Fibroblast of mammary gland (primary cell): ENCODE measurements around the gene DYRK4.

ENCODE experiments used
- DNase-seq: peaks from one replicate; pipeline ENCODE4 v3.0.0-alpha.2; 2010; ENCODE audit warnings: low read depth
- H3K4me3 ChIP-seq: 2 replicates; pipeline ENCODE4 v1.5.1; 2011; ENCODE audit warnings: low read depth, mild to moderate bottlenecking, low read length, moderate library complexity; ENCODE audit not compliant: control insufficient read depth
- CTCF ChIP-seq: conservative IDR thresholded peaks from 2 replicates; pipeline ENCODE4 v1.5.1; 2011; ENCODE audit warnings: low read depth, low read length, inconsistent platforms; ENCODE audit not compliant: control insufficient read depth, insufficient read depth

The DYRK4 gene

GRCh38 chr12:4563336-4563735, 1.3 kb downstream of the DYRK4 start:
- no peak for DNase-seq
- no peak overlapping the region for H3K4me3 ChIP-seq
- TF ChIP-seq CTCF = no peak

- no peak for DNase-seq
- no peak for TF ChIP-seq CTCF
- no peak overlapping the region for H3K4me3 ChIP-seq
Observed at GRCh38 chr12:4564818-4565217, 2.8 kb downstream of the DYRK4 start.

GRCh38 chr12:4566474-4566873, 4.5 kb downstream of the DYRK4 start:
- no peak for TF ChIP-seq CTCF
- DNase-seq = no peak
- no peak overlapping the region for H3K4me3 ChIP-seq

GRCh38 chr12:4567073-4567881, 5.3 kb downstream of the DYRK4 start:
- no peak overlapping the region for H3K4me3 ChIP-seq
- no peak for DNase-seq
- TF ChIP-seq CTCF = no peak

- no peak for TF ChIP-seq CTCF
- H3K4me3 ChIP-seq = no peak overlapping the region
- DNase-seq = no peak
Observed at GRCh38 chr12:4569261-4569660, 7.3 kb downstream of the DYRK4 start.

- no peak for DNase-seq
- TF ChIP-seq CTCF = no peak
- H3K4me3 ChIP-seq = no peak overlapping the region
Observed at GRCh38 chr12:4572680-4573079, 10.7 kb downstream of the DYRK4 start.
